Superior temporal gyrus (tissue), 1 donor: ENCODE measurements around the gene FAM3A.

Source experiments
- DNase-seq: peaks from one replicate; pipeline ENCODE4 v3.0.0-alpha.2; 2016; ENCODE audit errors: extremely low spot score

FAM3A gene

GRCh38 chrX:154459832-154460231 is 56.2 kb downstream of the FAM3A start:
- no peak for DNase-seq

- no peak for DNase-seq
Measured at GRCh38 chrX:154458954-154459778, 56.9 kb downstream of the FAM3A start.

GRCh38 chrX:154458116-154458953 is 57.7 kb downstream of the FAM3A start, which contains the start of gene PLXNA3:
Gene PLXNA3 (plus strand): TSS chrX:154458281. CDS start chrX:154460184, 1,903 bp downstream.
- no peak for DNase-seq

GRCh38 chrX:154457491-154458115 is 58.4 kb downstream of the FAM3A start:
- DNase-seq, result no peak
